Coronary artery (tissue), 2 donors: ENCODE measurements around the gene ZP2.

Experiments
- DNase-seq: peaks from one replicate; pipeline ENCODE4 v3.0.0-alpha.2; 2017; ENCODE audit warnings: low spot score
- H3K27ac ChIP-seq, 2 donors: fragments of 200-600 bp; sonication (generic); one replicate each; pipeline ENCODE4 v1.5.1; 2016 to 2019
- H3K4me3 ChIP-seq: fragments of 200-600 bp; sonication (generic); 2 replicates; pipeline ENCODE4 v1.5.1; 2016; ENCODE audit warnings: mild to moderate bottlenecking, moderate library complexity
- CTCF ChIP-seq: fragments of 200-600 bp; sonication (generic); IDR thresholded peaks from one replicate; pipeline ENCODE4 v1.5.1; 2019; ENCODE audit warnings: antibody characterized with exemption

Gene ZP2

GRCh38 chr16:21164521-21165168, 46.7 kb downstream of the ZP2 start:
- Histone ChIP-seq H3K4me3 (no peak overlapping the region), H3K27ac (peak overlapping the region in 1 of 2 donors; percentile 70)
- DNase-seq: no peak
- TF ChIP-seq CTCF: no peak

GRCh38 chr16:21163576-21163975, 47.8 kb downstream of the ZP2 start:
- Histone ChIP-seq H3K4me3 (peak overlapping the region; percentile 43), H3K27ac (peak overlapping the region; percentile 70 to 87)
- TF ChIP-seq CTCF: no peak
- DNase-seq: no peak

GRCh38 chr16:21162661-21163151, 48.7 kb downstream of the ZP2 start:
- peak overlapping the region; percentile 70 to 87 for H3K27ac ChIP-seq
- peak overlapping the region; percentile 43 for H3K4me3 ChIP-seq
- DNase-seq: no peak
- TF ChIP-seq CTCF: no peak

- Histone ChIP-seq H3K27ac (peak overlapping the region; percentile 7 to 69), H3K4me3 (peak overlapping the region; percentile 90)
- no peak for TF ChIP-seq CTCF
- no peak for DNase-seq
These were observed 50.2 kb downstream of the ZP2 start for GRCh38 chr16:21161211-21161610.

- peak overlapping the region in 1 of 2 donors; percentile 69 for H3K27ac ChIP-seq
- no peak for TF ChIP-seq CTCF
- H3K4me3 ChIP-seq: peak overlapping the region; percentile 90
- DNase-seq: no peak
These were observed 51.1 kb downstream of the ZP2 start for GRCh38 chr16:21160276-21160675.

GRCh38 chr16:21159281-21159951, 52.0 kb downstream of the ZP2 start:
- no peak for TF ChIP-seq CTCF
- peak overlapping the region; percentile 90 for H3K4me3 ChIP-seq
- DNase-seq: peak; percentile 79
- H3K27ac ChIP-seq: peak overlapping the region; percentile 79 to 94
